Kidney (tissue), 14 donors: Measurements from ENCODE around the gene SCYGR2. TPM values are rescaled to one million over a fixed set of nuclear protein-coding genes. Genes with fewer than 3 reads are reported as not detected.

Source experiments
- DNase-seq, 5 donors: peaks; one replicate each; pipeline ENCODE4 v3.0.0-alpha.2; 2013 to 2020
- FAIRE-seq: peaks from 2 replicates; lab custom pipeline; 2012; peaks lifted over from hg19 to GRCh38; lab: Jason Lieb, UNC
- H3K27ac ChIP-seq, 2 donors: one replicate each; pipeline ENCODE4 v1.7.0; 2013; ENCODE audit warnings: low read depth in 2 of 2, low read length in 2 of 2, inconsistent platforms in 1 of 2
- H3K27me3 ChIP-seq: one replicate; pipeline ENCODE4 v1.7.1; 2013; ENCODE audit warnings: low read length, inconsistent platforms; ENCODE audit not compliant: control insufficient read depth, insufficient read depth
- H3K36me3 ChIP-seq, 3 donors: one replicate each; pipeline versions ENCODE4 v1.7.0 to v1.7.1; 2013; ENCODE audit warnings: low read length in 3 of 3, control low read depth in 1 of 3, inconsistent platforms in 1 of 3; ENCODE audit not compliant: insufficient read depth in 3 of 3, control insufficient read depth in 2 of 3
- H3K4me1 ChIP-seq, 3 donors: one replicate each; pipeline versions ENCODE4 v1.7.0 to v1.7.1; 2013; ENCODE audit warnings: low read length in 3 of 3, inconsistent platforms in 1 of 3, low read depth in 1 of 3; ENCODE audit not compliant: control insufficient read depth in 2 of 3, insufficient read depth in 2 of 3
- H3K4me3 ChIP-seq, 3 donors: one replicate each; pipeline versions ENCODE4 v1.7.0 to v1.8.1; 2013; ENCODE audit warnings: low read length in 3 of 3, control low read depth in 1 of 3, inconsistent platforms in 1 of 3
- H3K9ac ChIP-seq, 3 donors: one replicate each; pipeline versions ENCODE4 v1.7.0 to v1.7.1; 2013; ENCODE audit warnings: low read length in 3 of 3, control low read depth in 1 of 3, inconsistent platforms in 1 of 3
- H3K9me3 ChIP-seq, 3 donors: one replicate each; pipeline versions ENCODE4 v1.7.0 to v1.7.1; 2013; ENCODE audit warnings: low read length in 3 of 3, control low read depth in 1 of 3, inconsistent platforms in 1 of 3; ENCODE audit not compliant: control insufficient read depth in 2 of 3, insufficient read depth in 1 of 3
- CTCF ChIP-seq: IDR thresholded peaks from 3 replicates; pipeline ENCODE4 v1.5.1; 2012; ENCODE audit warnings: mild to moderate bottlenecking, moderate library complexity, borderline replicate concordance; ENCODE audit not compliant: insufficient read depth; ENCODE audit errors: extremely low read depth
- intact Hi-C: fragments of 100-400 bp; cut with DNase I; formaldehyde crosslinking; loops from one replicate; pipeline ENCODE4 v1.11.1; 2022
- polyA plus RNA-seq: library from polyadenylated mRNA; stranded (reverse); fragments of 350-450 nt; fragmentation: Illumina TruSeq; extraction: RNeasy Lipid Tissue Mini Kit (QIAGEN cat#74804); gene quantifications from one replicate; pipeline ENCODE4 v1.2.3, GENCODE V29; 2014; ENCODE audit warnings: low read depth, low replicate concordance; ENCODE audit not compliant: insufficient read depth
- total RNA-seq: library from RNA; stranded (reverse); fragmentation: NEBNext Ultra II Directional; extraction: Animal tissue kit (Norgen Biotek cat#: 25700); gene quantifications from one replicate; pipeline ENCODE4 v1.2.1, GENCODE V29; 2021
- donor health status: control.
- donor health status: control.
- donor health status: control.
- donor health status: control.
- donor health status: control.
- donor health status: DM: yes; HTN: yes; CAD: no.
- donor health status: Normal renal cell carcinoma (clear cell type).

Gene SCYGR2
- total and polyA plus RNA-seq, 2 donors from 2014 or later, result not detected

DNA sequence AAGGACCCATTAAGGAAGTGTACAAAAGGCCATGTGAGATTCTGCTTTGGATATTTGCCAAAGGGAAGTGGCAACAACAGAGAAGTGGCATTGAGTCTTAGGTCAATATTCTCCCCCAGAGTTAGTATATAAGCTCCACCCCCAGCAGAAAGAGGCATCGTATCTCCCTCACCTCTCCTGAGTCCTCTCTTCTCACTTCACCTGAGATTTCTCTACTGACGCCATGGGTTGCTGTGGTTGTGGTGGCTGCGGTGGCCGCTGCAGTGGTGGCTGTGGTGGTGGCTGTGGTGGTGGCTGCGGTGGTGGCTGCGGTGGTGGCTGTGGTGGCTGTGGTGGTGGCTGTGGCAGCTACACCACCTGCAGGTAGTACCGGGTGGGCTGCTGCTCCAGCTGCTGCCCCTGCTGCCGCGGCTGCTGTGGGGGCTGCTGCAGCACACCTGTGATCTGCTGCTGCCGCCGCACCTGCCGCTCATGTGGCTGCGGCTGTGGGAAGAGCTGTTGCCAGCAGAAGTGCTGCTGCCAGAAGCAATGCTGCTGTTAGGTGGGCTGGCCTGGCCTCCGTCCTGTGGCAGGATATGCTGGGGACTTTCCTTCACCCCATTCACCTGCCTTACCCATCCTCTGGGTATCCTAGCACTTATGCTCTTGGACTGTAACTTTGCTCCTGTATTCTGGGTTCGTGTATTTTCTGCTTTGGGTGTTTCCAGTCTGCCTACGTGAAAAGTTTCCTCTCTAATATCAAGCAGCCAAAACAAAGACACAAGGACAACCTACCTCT, 10.1 kb downstream of the SCYGR2 start:
- Histone ChIP-seq H3K36me3 (no peaks in the 10 kb centered on the region), H3K4me1 (no peaks in the 10 kb centered on the region), H3K9me3 (no peaks in the 10 kb centered on the region), H3K4me3 (no peak overlapping the region), H3K27ac (no peak overlapping the region), H3K9ac (no peak overlapping the region), H3K27me3 (no peaks in the 10 kb centered on the region)
- TF ChIP-seq CTCF, result no peak
- FAIRE-seq, result no peak
- intact Hi-C loops, result no loop called here
- peak in 1 of 5 donors; percentile 11 for DNase-seq

DNA sequence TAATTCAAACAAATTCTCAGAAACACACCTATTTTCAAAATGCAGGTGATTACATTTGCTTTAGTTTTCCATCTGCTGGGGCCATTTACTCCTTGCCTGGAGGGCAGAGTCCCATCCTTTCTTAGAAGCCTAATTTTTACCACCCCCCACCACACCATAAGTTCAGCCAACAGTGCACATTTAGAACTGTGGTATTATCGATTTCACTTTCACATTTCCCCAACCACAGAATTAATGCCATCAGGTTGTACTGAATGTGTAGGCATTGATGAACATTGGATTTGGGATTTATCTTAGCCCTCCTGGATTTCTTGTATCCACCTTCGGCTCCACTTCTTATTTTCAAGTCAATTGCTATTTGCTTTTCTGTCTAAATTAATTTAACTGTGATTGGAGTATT, 11.4 kb downstream of the SCYGR2 start:
- FAIRE-seq, result no peak
- H3K4me3 ChIP-seq, result no peak overlapping the region
- intact Hi-C loops, result no loop called here
- no peak for TF ChIP-seq CTCF
- H3K27me3 ChIP-seq, result no peaks in the 10 kb centered on the region
- no peaks in the 10 kb centered on the region for H3K9me3 ChIP-seq
- H3K4me1 ChIP-seq, result no peaks in the 10 kb centered on the region
- H3K27ac ChIP-seq, result no peak overlapping the region
- H3K36me3 ChIP-seq, result no peaks in the 10 kb centered on the region
- H3K9ac ChIP-seq, result no peak overlapping the region
- no peak for DNase-seq

DNA sequence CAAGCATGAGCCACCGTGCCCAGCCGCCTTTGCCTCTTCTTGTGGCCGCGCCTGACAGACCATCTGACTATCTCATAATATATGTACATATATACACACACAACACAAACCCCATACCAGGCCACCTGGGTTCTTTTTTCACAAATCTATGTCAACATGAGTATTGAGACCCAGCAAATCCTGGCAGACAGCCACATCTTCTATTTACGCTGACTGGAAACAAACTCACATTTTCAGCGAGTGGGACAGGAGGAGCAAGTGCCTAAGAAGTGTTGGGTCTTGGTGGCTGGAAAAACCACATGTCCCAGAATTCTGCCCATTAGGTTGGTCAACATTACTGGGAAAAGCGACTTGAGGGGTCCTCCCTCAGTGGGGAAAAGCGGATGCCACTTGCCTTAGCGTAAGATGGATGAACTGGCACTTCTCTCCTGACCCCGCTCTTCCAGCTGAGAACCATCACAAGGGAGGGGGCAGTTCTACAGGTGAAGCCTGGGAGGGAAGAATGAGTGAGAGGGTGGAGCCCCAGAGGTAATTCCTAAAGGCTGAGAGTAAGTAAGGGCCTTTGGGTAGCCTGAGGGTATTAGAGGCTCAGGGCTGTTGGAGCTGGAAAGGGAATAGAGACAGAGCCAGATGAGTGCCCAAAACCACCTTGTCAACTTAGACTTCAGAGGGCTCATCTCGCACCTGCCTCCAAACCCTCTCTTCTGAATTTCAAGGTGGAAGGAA, 14.0 kb downstream of the SCYGR2 start:
- FAIRE-seq (no peak), DNase-seq (no peak)
- H3K9me3 ChIP-seq, result no peaks in the 10 kb centered on the region
- no peak for TF ChIP-seq CTCF
- H3K27ac ChIP-seq, result no peak overlapping the region
- no peak overlapping the region for H3K9ac ChIP-seq
- H3K27me3 ChIP-seq, result no peaks in the 10 kb centered on the region
- H3K4me3 ChIP-seq, result no peak overlapping the region
- intact Hi-C loops, result no loop called here
- H3K4me1 ChIP-seq, result no peaks in the 10 kb centered on the region
- H3K36me3 ChIP-seq, result no peaks in the 10 kb centered on the region
